ENCODE data around the gene CHL1.

DNA sequence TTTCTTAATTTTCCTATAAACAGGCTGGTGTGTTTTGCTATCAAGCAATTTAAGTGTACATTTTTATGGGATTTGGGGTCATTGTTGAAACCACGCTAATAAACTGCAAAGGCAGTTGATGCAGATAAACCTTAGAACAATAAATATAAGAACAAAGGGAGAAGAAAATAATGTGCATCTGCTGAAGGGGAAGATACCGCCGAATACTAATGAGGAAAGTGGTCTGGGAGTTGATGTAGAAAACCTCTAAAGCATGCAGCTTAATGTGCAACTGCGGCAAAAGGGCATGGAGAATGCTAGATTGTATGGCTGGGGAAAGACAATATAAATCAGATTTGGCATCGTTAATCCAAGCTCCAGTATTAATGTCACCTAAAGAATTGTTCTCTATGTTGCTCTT, 29.8 kb upstream of the CHL1 start:
- TF ChIP-seq, protein P1, sequence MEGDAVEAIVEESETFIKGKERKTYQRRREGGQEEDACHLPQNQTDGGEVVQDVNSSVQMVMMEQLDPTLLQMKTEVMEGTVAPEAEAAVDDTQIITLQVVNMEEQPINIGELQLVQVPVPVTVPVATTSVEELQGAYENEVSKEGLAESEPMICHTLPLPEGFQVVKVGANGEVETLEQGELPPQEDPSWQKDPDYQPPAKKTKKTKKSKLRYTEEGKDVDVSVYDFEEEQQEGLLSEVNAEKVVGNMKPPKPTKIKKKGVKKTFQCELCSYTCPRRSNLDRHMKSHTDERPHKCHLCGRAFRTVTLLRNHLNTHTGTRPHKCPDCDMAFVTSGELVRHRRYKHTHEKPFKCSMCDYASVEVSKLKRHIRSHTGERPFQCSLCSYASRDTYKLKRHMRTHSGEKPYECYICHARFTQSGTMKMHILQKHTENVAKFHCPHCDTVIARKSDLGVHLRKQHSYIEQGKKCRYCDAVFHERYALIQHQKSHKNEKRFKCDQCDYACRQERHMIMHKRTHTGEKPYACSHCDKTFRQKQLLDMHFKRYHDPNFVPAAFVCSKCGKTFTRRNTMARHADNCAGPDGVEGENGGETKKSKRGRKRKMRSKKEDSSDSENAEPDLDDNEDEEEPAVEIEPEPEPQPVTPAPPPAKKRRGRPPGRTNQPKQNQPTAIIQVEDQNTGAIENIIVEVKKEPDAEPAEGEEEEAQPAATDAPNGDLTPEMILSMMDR (IDR thresholded peaks at IDR 0.05): no peak
- TF ChIP-seq POLR2A (IDR thresholded peaks at IDR 0.05): no peak

All from body of pancreas (tissue), 4 donors.